NCI-H1436 treated with DMSO at 0.1 percent for 48 hours (cell line): Measurements from ENCODE around the gene COL20A1.
A peak's percentile ranks its signal among the peaks of the same experiment; 100 is the strongest.

ENCODE experiments used
- DNase-seq: peaks from one replicate; lab custom pipeline; 2025; lab: John Stamatoyannopoulos, UW

The COL20A1 gene

GRCh38 chr20:63362436-63363009, 69.5 kb downstream of the COL20A1 start:
- no peak for DNase-seq

GRCh38 chr20:63363013-63363957, 70.3 kb downstream of the COL20A1 start:
- DNase-seq, result no peak

- DNase-seq, result no peak
These were observed 71.1 kb downstream of the COL20A1 start for GRCh38 chr20:63363981-63364561.

GRCh38 chr20:63364801-63365585, 72.0 kb downstream of the COL20A1 start:
- no peak for DNase-seq

- DNase-seq, result no peak
These were observed 72.8 kb downstream of the COL20A1 start for GRCh38 chr20:63365601-63366389.

- DNase-seq, result peak; percentile 90
These were observed 73.7 kb downstream of the COL20A1 start for GRCh38 chr20:63366390-63367365.

GRCh38 chr20:63367446-63368055, 74.6 kb downstream of the COL20A1 start:
- no peak for DNase-seq

- DNase-seq, result no peak
These were observed 75.2 kb downstream of the COL20A1 start for GRCh38 chr20:63368151-63368550.

GRCh38 chr20:63369024-63369530, 76.1 kb downstream of the COL20A1 start:
- DNase-seq, result no peak

GRCh38 chr20:63369724-63370617, 77.0 kb downstream of the COL20A1 start:
- no peak for DNase-seq

- no peak for DNase-seq
These were observed 77.7 kb downstream of the COL20A1 start for GRCh38 chr20:63370618-63371187.

GRCh38 chr20:63371291-63371865, 78.4 kb downstream of the COL20A1 start:
- no peak for DNase-seq

- DNase-seq, result no peak
These were observed 80.2 kb downstream of the COL20A1 start for GRCh38 chr20:63372971-63373885.

GRCh38 chr20:63373996-63374395, 81.0 kb downstream of the COL20A1 start:
- DNase-seq, result no peak

GRCh38 chr20:63374504-63374903, 81.5 kb downstream of the COL20A1 start:
- DNase-seq, result no peak

- DNase-seq, result no peak
These were observed 82.5 kb downstream of the COL20A1 start for GRCh38 chr20:63375438-63375837.
